ENCODE results near the gene LMTK2. TPM values are rescaled to one million over a fixed set of nuclear protein-coding genes. Genes with fewer than 3 reads are reported as not detected.

LMTK2 gene
- total and polyA plus RNA-seq, 2 donors (not counting 1 experiment from before 2014, with no cell fraction given) = 4.9 to 13.1 TPM

- Histone ChIP-seq H3K27me3 (replicated peaks in 1 of 4; ENCODE audit: control extremely low read depth in 1 of 4, control insufficient read depth in 3 of 4, insufficient read depth in 4 of 4, low read length in 3 of 4) (no peaks in the 10 kb centered on the region), H2AFZ (ENCODE audit: insufficient read depth, low read depth, low read length, poor library complexity, severe bottlenecking) (no peak overlapping the region), H4K20me1 (ENCODE audit: control insufficient read depth, insufficient read depth, low read length, poor library complexity, severe bottlenecking) (no peaks in the 10 kb centered on the region), H3K9ac (ENCODE audit: low read length) (no peak overlapping the region), H3K36me3 (replicated peaks in 1 of 2; ENCODE audit: control extremely low read depth in 1 of 2, control insufficient read depth in 1 of 2, extremely low read depth in 1 of 2, insufficient read depth in 2 of 2, low read length in 1 of 2) (peaks cover 0 to 46% of the 10 kb centered on the region in 2 experiments), H3K4me3 (ENCODE audit: control extremely low read depth in 1 of 5, extremely low read depth in 1 of 5, insufficient read depth in 1 of 5, low read depth in 2 of 5, low read length in 4 of 5) (no peak overlapping the region), H3K27ac (ENCODE audit: low read length in 2 of 2) (no peak overlapping the region), H3K9me3 (ENCODE audit: control extremely low read depth in 1 of 3, control insufficient read depth in 2 of 3, insufficient read depth in 1 of 3, low read length in 2 of 3) (no peaks in the 10 kb centered on the region), H3K4me2 (replicated peaks; ENCODE audit: low read depth, low read length, poor library complexity, severe bottlenecking) (no peak overlapping the region), H3K79me2 (ENCODE audit: control insufficient read depth, insufficient read depth, low read length) (no peaks in the 10 kb centered on the region), H3K4me1 (ENCODE audit: control insufficient read depth in 2 of 2, insufficient read depth in 2 of 2, low read length in 2 of 2) (no peaks in the 10 kb centered on the region)
- WGBS (ENCODE audit: insufficient coverage) = 96% methylated on average over 23 of the region's 25 CpGs
- DNase-seq (no peak), ATAC-seq (ENCODE audit: low read depth) (no peak)
- no peaks in the 10 kb centered on the region for H3K27me3 Mint-ChIP-seq
- intact Hi-C loops (cut with micrococcal nuclease) = no loop called here
- H3K4me1 Mint-ChIP-seq = no peaks in the 10 kb centered on the region
- no peak overlapping the region for H3K4me3 Mint-ChIP-seq
- no peak overlapping the region for H3K27ac Mint-ChIP-seq
- CTCF ChIA-PET = no interaction called here
- no peaks in the 10 kb centered on the region for H3K9me3 Mint-ChIP-seq (ENCODE audit: insufficient read depth)
- TF ChIP-seq CTCF (IDR thresholded peaks at IDR 0.05) (no peak), EZH2 (IDR thresholded peaks at IDR 0.05; ENCODE audit: borderline replicate concordance, insufficient read depth, low read depth, low read length, poor library complexity, severe bottlenecking) (no peak)
- POLR2A ChIA-PET = no interaction called here
Measured at GRCh38 chr7:98231493-98232262, 125.0 kb downstream of the LMTK2 start.

- Histone ChIP-seq H3K4me3 (ENCODE audit: control extremely low read depth in 1 of 5, extremely low read depth in 1 of 5, insufficient read depth in 1 of 5, low read depth in 2 of 5, low read length in 4 of 5) (no peak overlapping the region), H3K79me2 (ENCODE audit: control insufficient read depth, insufficient read depth, low read length) (no peaks in the 10 kb centered on the region), H2AFZ (ENCODE audit: insufficient read depth, low read depth, low read length, poor library complexity, severe bottlenecking) (no peak overlapping the region), H3K4me2 (replicated peaks; ENCODE audit: low read depth, low read length, poor library complexity, severe bottlenecking) (no peak overlapping the region), H3K9ac (ENCODE audit: low read length) (no peak overlapping the region), H3K9me3 (ENCODE audit: control extremely low read depth in 1 of 3, control insufficient read depth in 2 of 3, insufficient read depth in 1 of 3, low read length in 2 of 3) (no peaks in the 10 kb centered on the region), H4K20me1 (ENCODE audit: control insufficient read depth, insufficient read depth, low read length, poor library complexity, severe bottlenecking) (no peaks in the 10 kb centered on the region), H3K27ac (ENCODE audit: low read length in 2 of 2) (no peak overlapping the region), H3K27me3 (replicated peaks in 1 of 4; ENCODE audit: control extremely low read depth in 1 of 4, control insufficient read depth in 3 of 4, insufficient read depth in 4 of 4, low read length in 3 of 4) (no peaks in the 10 kb centered on the region), H3K4me1 (ENCODE audit: control insufficient read depth in 2 of 2, insufficient read depth in 2 of 2, low read length in 2 of 2) (no peaks in the 10 kb centered on the region), H3K36me3 (replicated peaks in 1 of 2; ENCODE audit: control extremely low read depth in 1 of 2, control insufficient read depth in 1 of 2, extremely low read depth in 1 of 2, insufficient read depth in 2 of 2, low read length in 1 of 2) (peaks cover 0 to 50% of the 10 kb centered on the region in 2 experiments)
- no peaks in the 10 kb centered on the region for H3K4me1 Mint-ChIP-seq
- H3K9me3 Mint-ChIP-seq (ENCODE audit: insufficient read depth) = no peaks in the 10 kb centered on the region
- no peak for DNase-seq
- TF ChIP-seq EZH2 (IDR thresholded peaks at IDR 0.05; ENCODE audit: borderline replicate concordance, insufficient read depth, low read depth, low read length, poor library complexity, severe bottlenecking) = no peak
- no peak for TF ChIP-seq CTCF (IDR thresholded peaks at IDR 0.05)
- no peak for ATAC-seq (ENCODE audit: low read depth)
- intact Hi-C loops (cut with micrococcal nuclease) = no loop called here
- ChIA-PET CTCF (no interaction called here), POLR2A (no interaction called here)
- WGBS (ENCODE audit: insufficient coverage) = 92% methylated on average over 8 of the region's 8 CpGs
- no peak overlapping the region for H3K4me3 Mint-ChIP-seq
- no peak overlapping the region for H3K27ac Mint-ChIP-seq
- no peaks in the 10 kb centered on the region for H3K27me3 Mint-ChIP-seq
Measured at GRCh38 chr7:98232263-98232585, 125.6 kb downstream of the LMTK2 start.

All from B cell (primary cell).